K562 (cell line): Measurements from ENCODE around the gene ERCC4. TPM values are rescaled to one million over a fixed set of nuclear protein-coding genes. Genes with fewer than 3 reads are reported as not detected.

Source experiments
- ATAC-seq: fragments of 200-7000 bp; cut with Tn5 transposase; 3 replicates; pipeline ENCODE4 v1.9.1; 2020; ENCODE audit warnings: moderate library complexity
- BruUV-seq: library from RNA; stranded (reverse); fragments of 400-500 nt; replicated peaks from 2 replicates; lab custom pipeline; 2021; lab: Mats Ljungman, UMichigan
- CTCF ChIA-PET: fragments of 300-600 bp; formaldehyde crosslinking; extraction: SDS; loops from one replicate; lab custom pipeline; 2021; ENCODE audit warnings: low intra/inter-chr PET ratio; lab: Yijun Ruan, JAX
- POLR2A ChIA-PET: fragments of 300-600, 350-650 bp; sonication (Branson Sonifier 250); formaldehyde crosslinking; extraction: SDS; loops from one replicate; lab custom pipeline; 2021; ENCODE audit warnings: antibody characterized with exemption, inconsistent platforms; lab: Yijun Ruan, JAX
- DNase-seq, 4 experiments: peaks; one replicate each; pipeline versions ENCODE4 v3.0.0 to v3.0.0-alpha.2; 2011 to 2018; ENCODE audit warnings: low spot score in 3 of 4, mixed read lengths in 3 of 4; ENCODE audit errors: extremely low read depth in 1 of 4
- FAIRE-seq: peaks from 2 replicates; lab custom pipeline; 2011; peaks lifted over from hg19 to GRCh38; lab: Jason Lieb, UNC
- H2AFZ ChIP-seq: 2 replicates; pipeline ENCODE4 v1.6.0; 2011; ENCODE audit warnings: low read depth, low read length, control low read depth, inconsistent platforms
- H3K27ac ChIP-seq: fragments of 200-600 bp; 3 replicates; pipeline ENCODE4 v1.8.0; 2011; ENCODE audit warnings: low read depth, mild to moderate bottlenecking, control low read depth, inconsistent platforms, low read length, moderate library complexity, mixed read lengths; ENCODE audit errors: extremely low read depth
- H3K27me3 ChIP-seq, 2 experiments: fragments of 300-600 bp in 1 of 2; 2 replicates in 1 of 2; 3 replicates in 1 of 2; pipeline versions ENCODE4 v1.6.0 to v1.8.0; 2011; ENCODE audit warnings: inconsistent platforms in 2 of 2, low read length in 2 of 2, mild to moderate bottlenecking in 1 of 2, mixed read lengths in 1 of 2, moderate library complexity in 1 of 2; ENCODE audit not compliant: control insufficient read depth in 2 of 2, insufficient read depth in 2 of 2
- H3K36me3 ChIP-seq: fragments of 300-600 bp; 3 replicates; pipeline ENCODE4 v1.8.0; 2011; ENCODE audit warnings: mild to moderate bottlenecking, low read length, inconsistent platforms; ENCODE audit not compliant: control insufficient read depth, insufficient read depth
- H3K4me1 ChIP-seq, 2 experiments: fragments of 200-600 bp in 1 of 2; replicated peaks in 1 of 2; 2 replicates in 1 of 2; 3 replicates in 1 of 2; pipeline versions ENCODE4 v1.5.1 to v1.8.0; 2011; ENCODE audit warnings: inconsistent platforms in 2 of 2, low read length in 2 of 2, mild to moderate bottlenecking in 1 of 2, mixed read lengths in 1 of 2, moderate library complexity in 1 of 2; ENCODE audit not compliant: control insufficient read depth in 2 of 2, insufficient read depth in 2 of 2
- H3K4me2 ChIP-seq: 2 replicates; pipeline ENCODE4 v1.6.1; 2011; ENCODE audit warnings: low read length, control low read depth, inconsistent platforms, mixed read lengths; ENCODE audit not compliant: insufficient read depth
- H3K4me3 ChIP-seq: fragments of 200-600 bp; sonication (generic), shearing (Covaris generic); 2 replicates; pipeline ENCODE4 v1.5.1; 2016; ENCODE audit warnings: control low read depth, inconsistent platforms
- H3K79me2 ChIP-seq: fragments of 200-600 bp; 3 replicates; pipeline ENCODE4 v1.8.0; 2011; ENCODE audit warnings: low read length, inconsistent platforms; ENCODE audit not compliant: control insufficient read depth, insufficient read depth
- H3K9ac ChIP-seq, 2 experiments: 2 replicates each; pipeline versions ENCODE4 v1.6.0 to v1.6.1; 2011; ENCODE audit warnings: low read depth in 2 of 2, low read length in 2 of 2, control low read depth in 1 of 2, inconsistent platforms in 1 of 2, mild to moderate bottlenecking in 1 of 2, mixed read lengths in 1 of 2; ENCODE audit not compliant: insufficient read depth in 1 of 2
- H3K9me1 ChIP-seq: one replicate; pipeline ENCODE4 v1.6.0; 2011; ENCODE audit warnings: inconsistent platforms, mild to moderate bottlenecking, low read length, moderate library complexity; ENCODE audit not compliant: control insufficient read depth, insufficient read depth
- H3K9me3 ChIP-seq: replicated peaks from 2 replicates; pipeline ENCODE4 v1.5.1; 2011; ENCODE audit warnings: low read depth, low read length, inconsistent platforms; ENCODE audit not compliant: control insufficient read depth, insufficient read depth
- H4K20me1 ChIP-seq: replicated peaks from 2 replicates; pipeline ENCODE4 v1.6.1; 2011; ENCODE audit warnings: low read length, inconsistent platforms, mixed read lengths; ENCODE audit not compliant: control insufficient read depth, insufficient read depth
- FOXO4 ChIP-seq: fragments of 450-650 bp; formaldehyde crosslinking; IDR thresholded peaks from 2 replicates; pipeline ENCODE4 v1.4.0; 2020; ENCODE audit warnings: mild to moderate bottlenecking, moderate library complexity
- KLF13 ChIP-seq: fragments of 450-650 bp; IDR thresholded peaks from 2 replicates; pipeline ENCODE4 v1.6.1; 2016; ENCODE audit warnings: missing genetic modification characterization, low read depth, mild to moderate bottlenecking, missing compliant biosample characterization, moderate library complexity, borderline replicate concordance
- MAFK ChIP-seq: IDR thresholded peaks from 2 replicates; pipeline ENCODE4 v1.6.1; 2011; ENCODE audit warnings: low read length, improper control_type of control experiment
- MITF ChIP-seq: IDR thresholded peaks from 2 replicates; pipeline ENCODE4 v1.6.1; 2014; ENCODE audit warnings: antibody characterized with exemption
- PREB ChIP-seq: sonication (generic); formaldehyde crosslinking; IDR thresholded peaks from 2 replicates; pipeline ENCODE4 v1.8.1; 2023; ENCODE audit warnings: mild to moderate bottlenecking, missing genetic modification reagents
- ZBTB2 ChIP-seq: fragments of 450-650 bp; IDR thresholded peaks from 2 replicates; pipeline ENCODE4 v1.6.1; 2016; ENCODE audit warnings: antibody characterized with exemption
- ZNF140 ChIP-seq: fragments of 250-450 bp; sonication (Bioruptor Pico); IDR thresholded peaks from 2 replicates; pipeline ENCODE4 v1.8.0; 2021; ENCODE audit warnings: moderate library complexity, mild to moderate bottlenecking, inconsistent platforms
- ZNF24 ChIP-seq: fragments of 450-650 bp; IDR thresholded peaks from 2 replicates; pipeline ENCODE4 v1.6.1; 2016
- ZNF324 ChIP-seq: fragments of 250-450 bp; sonication (Bioruptor Pico); IDR thresholded peaks from 2 replicates; pipeline ENCODE4 v1.4.0; 2020; ENCODE audit warnings: mild to moderate bottlenecking
- WGBS: fragments of 100-300 bp; shearing (Covaris generic); methylation state at CpG from one replicate; pipeline ENCODE4 v1.1.6; 2016; ENCODE audit warnings: low coverage, mixed read lengths; ENCODE audit not compliant: insufficient coverage; ENCODE audit errors: missing lambda C conversion rate; 5-methylcytosine and 5-hydroxymethylcytosine counted together
- in situ Hi-C: fragments of 300-500 bp; cut with MboI; formaldehyde crosslinking; loops from 4 replicates; pipeline ENCODE4 v1.15.0; 2018; ENCODE audit warnings: inconsistent platforms, mixed read lengths
- intact Hi-C: fragments of 100-400 bp; cut with micrococcal nuclease; formaldehyde crosslinking; loops from 2 replicates; pipeline ENCODE4 v1.14.2; 2022
- polyA plus RNA-seq, 8 experiments: library from polyadenylated mRNA; depleted of rRNA in 4 of 8; stranded (reverse) in 5 of 8; unstranded in 3 of 8; fragments of >200 nt; fragmentation: Nextera tagmentation in 2 of 8; fragmentation: Illumina TruSeq in 1 of 8; extraction: Ambion mirVana in 2 of 8; extraction: Trizol in 1 of 8; gene quantifications; 2 replicates each; pipeline versions ENCODE4 v1.2.1 to v1.2.3, GENCODE V29; 2011 to 2014; ENCODE audit warnings: inconsistent platforms in 1 of 8, missing spikeins in 1 of 8
- total RNA-seq, 7 experiments: library from RNA; depleted of rRNA in 6 of 7; stranded (reverse); fragments of >200 nt in 6 of 7; fragmentation: Illumina TruSeq in 2 of 7; extraction: Trizol in 2 of 7; gene quantifications; 2 replicates each; pipeline versions ENCODE4 v1.2.1 to v1.2.3, GENCODE V29; 2011 to 2021; ENCODE audit warnings: low replicate concordance in 1 of 7

The ERCC4 gene
- total and polyA plus RNA-seq, 9 of the 15 experiments (the other 6 are each of a cell fraction or from before 2014, with no cell fraction given) = 3.7 to 10.5 (median 6.0) TPM

- Histone ChIP-seq H4K20me1 (no peaks in the 10 kb centered on the region), H3K4me1 (no peaks in the 10 kb centered on the region), H3K4me2 (no peak overlapping the region), H3K4me3 (no peak overlapping the region), H3K27me3 (peaks cover 2 to 21% of the 10 kb centered on the region in 2 experiments; a peak in 3 of 5 replicates), H2AFZ (no peak overlapping the region), H3K9me3 (no peaks in the 10 kb centered on the region), H3K9ac (no peak overlapping the region), H3K27ac (no peak overlapping the region), H3K36me3 (no peaks in the 10 kb centered on the region), H3K79me2 (no peaks in the 10 kb centered on the region), H3K9me1 (no peaks in the 10 kb centered on the region)
- DNase-seq (no peak), FAIRE-seq (no peak), ATAC-seq (no peak)
- WGBS = 6% methylated on average over 2 of the region's 3 CpGs
- intact Hi-C loops (loop anchor here (10.0 kb wide), 1 partner anchor 85 kb away; no protein-coding TSS in a partner anchor), in situ Hi-C loops (no loop called here)
- BruUV-seq = no TSS peak
- TF ChIP-seq ZNF140 (no peak), FOXO4 (no peak), MAFK (no peak), KLF13 (tag) (no peak), MITF (no peak), ZNF324 (CRISPR knock-in tag) (no peak), PREB (CRISPR knock-in tag) (no peak), ZBTB2 (no peak), ZNF24 (no peak)
- ChIA-PET CTCF (no interaction called here), POLR2A (interaction anchor here (0.6 kb wide), 1 partner anchor 156 kb away, joined by 5 read pairs; no protein-coding TSS in a partner anchor)
Observed at GRCh38 chr16:13969711-13970110, 49.8 kb downstream of the ERCC4 start.
